Ectodermal cell (in vitro differentiated cells): Measurements from ENCODE around the gene OR2Y1. TPM values are rescaled to one million over a fixed set of nuclear protein-coding genes. Genes with fewer than 3 reads are reported as not detected.
A peak's percentile ranks its signal among the peaks of the same experiment; 100 is the strongest.
"Not testable (repeated sequence)": the region's sequence is repeated elsewhere in the genome, so short reads cannot be mapped to it uniquely, and the experiment has no call there.

ENCODE experiments used
- H3K27ac ChIP-seq: 2 replicates; pipeline ENCODE4 v1.7.0; 2013; ENCODE audit warnings: mild to moderate bottlenecking, low read depth, low read length; ENCODE audit not compliant: insufficient read depth, poor library complexity, severe bottlenecking
- H3K27me3 ChIP-seq: 2 replicates; pipeline ENCODE4 v1.7.0; 2013; ENCODE audit warnings: mild to moderate bottlenecking, low read length; ENCODE audit not compliant: insufficient read depth, control insufficient read depth, poor library complexity, severe bottlenecking
- H3K36me3 ChIP-seq: one replicate; pipeline ENCODE4 v1.7.0; 2013; ENCODE audit warnings: low read length; ENCODE audit not compliant: control insufficient read depth, insufficient read depth
- H3K4me1 ChIP-seq: one replicate; pipeline ENCODE4 v1.7.0; 2013; ENCODE audit warnings: low read length; ENCODE audit not compliant: control insufficient read depth, insufficient read depth
- H3K4me3 ChIP-seq: 2 replicates; pipeline ENCODE4 v1.7.0; 2013; ENCODE audit warnings: low read depth, low read length, control low read depth; ENCODE audit not compliant: insufficient read depth
- H3K9me3 ChIP-seq: 2 replicates; pipeline ENCODE4 v1.7.0; 2013; ENCODE audit warnings: mild to moderate bottlenecking, low read length, moderate library complexity; ENCODE audit not compliant: control insufficient read depth
- WGBS, 2 experiments: methylation state at CpG; one replicate each; pipeline ENCODE4 v1.1.7; 2013; ENCODE audit warnings: missing lambda C conversion rate in 2 of 2; 5-methylcytosine and 5-hydroxymethylcytosine counted together
- polyA plus RNA-seq, 4 experiments: library from polyadenylated mRNA; stranded (reverse); fragments of 50-300 nt; gene quantifications; one replicate each; pipeline ENCODE4 v1.2.3, GENCODE V29; 2013

OR2Y1 gene, protein sequence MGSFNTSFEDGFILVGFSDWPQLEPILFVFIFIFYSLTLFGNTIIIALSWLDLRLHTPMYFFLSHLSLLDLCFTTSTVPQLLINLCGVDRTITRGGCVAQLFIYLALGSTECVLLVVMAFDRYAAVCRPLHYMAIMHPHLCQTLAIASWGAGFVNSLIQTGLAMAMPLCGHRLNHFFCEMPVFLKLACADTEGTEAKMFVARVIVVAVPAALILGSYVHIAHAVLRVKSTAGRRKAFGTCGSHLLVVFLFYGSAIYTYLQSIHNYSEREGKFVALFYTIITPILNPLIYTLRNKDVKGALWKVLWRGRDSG
- polyA plus RNA-seq (2013, experiment 1 of 4) = not detected
- not detected for polyA plus RNA-seq (2013, experiment 2 of 4)
- polyA plus RNA-seq (2013, experiment 3 of 4) = not detected
- polyA plus RNA-seq (2013, experiment 4 of 4) = not detected

- no peak within 1 kb of the TSS for H3K27ac ChIP-seq
- H3K36me3 ChIP-seq = no peaks in the 10 kb centered on the region
- H3K4me1 ChIP-seq = no peaks in the 10 kb centered on the region
- 88 to 95% methylated on average over 2 of the region's 2 CpGs for WGBS, 2 experiments
- H3K27me3 ChIP-seq = no peaks in the 10 kb centered on the region
- H3K4me3 ChIP-seq = no peak within 1 kb of the TSS
- no peaks in the 10 kb centered on the region for H3K9me3 ChIP-seq
Measured at GRCh38 chr5:180739958-180740357, at the start of gene OR2Y1. Gene OR2Y1, minus strand, starts transcription at chr5:180740058. Its CDS starts 0 bp downstream, at chr5:180740058.

DNA sequence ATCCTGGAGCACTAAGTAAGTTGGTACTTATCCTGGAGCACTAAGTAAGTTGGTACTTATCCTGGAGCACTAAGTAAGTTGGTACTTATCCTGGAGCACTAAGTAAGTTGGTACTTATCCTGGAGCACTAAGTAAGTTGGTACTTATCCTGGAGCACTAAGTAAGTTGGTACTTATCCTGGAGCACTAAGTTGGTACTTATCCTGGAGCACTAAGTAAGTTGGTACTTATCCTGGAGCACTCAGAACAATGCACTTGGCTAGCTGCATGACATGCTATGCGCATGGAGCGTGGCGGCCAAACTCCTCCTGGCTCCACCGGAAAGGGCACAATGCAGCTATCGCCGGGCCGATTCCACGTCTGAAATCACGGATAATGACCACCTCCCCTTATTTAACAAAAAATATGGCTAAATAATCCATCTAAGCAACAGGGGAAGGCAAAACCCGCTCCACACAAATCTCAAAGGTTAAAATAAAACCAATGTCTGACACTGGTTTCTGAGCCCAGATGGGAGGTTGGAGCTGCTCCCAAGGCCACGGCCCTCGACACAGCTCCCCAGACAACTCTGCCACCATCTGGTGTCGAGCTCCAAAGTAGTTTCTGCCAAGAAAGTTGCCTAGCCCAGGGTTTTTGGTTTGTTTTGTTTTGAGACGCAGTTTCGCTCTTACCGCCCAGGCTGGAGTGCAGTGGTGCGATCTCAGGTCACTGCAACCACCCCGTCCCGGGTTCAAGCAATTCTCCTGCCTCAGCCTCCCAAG is 49.0 kb upstream of the OR2Y1 start:
- H3K4me3 ChIP-seq, H3K36me3 ChIP-seq, H3K9me3 ChIP-seq, H3K27me3 ChIP-seq, H3K27ac ChIP-seq: not testable (repeated sequence)
- WGBS, 2 experiments = 95 to 96% methylated on average over 19 of the region's 19 CpGs
- H3K4me1 ChIP-seq = peaks cover 32% of the 10 kb centered on the region

GRCh38 chr5:180787711-180788431 is 48.0 kb upstream of the OR2Y1 start:
- Histone ChIP-seq H3K27me3 (no peaks in the 10 kb centered on the region), H3K9me3 (no peaks in the 10 kb centered on the region), H3K4me1 (peaks cover 32% of the 10 kb centered on the region), H3K4me3 (no peak overlapping the region), H3K36me3 (peaks cover 7% of the 10 kb centered on the region), H3K27ac (no peak overlapping the region)
- WGBS, 2 experiments = 77 to 78% methylated on average over 20 of the region's 20 CpGs

- Histone ChIP-seq H3K9me3 (no peaks in the 10 kb centered on the region), H3K4me1 (peaks cover 32% of the 10 kb centered on the region), H3K36me3 (peaks cover 4% of the 10 kb centered on the region), H3K27me3 (no peaks in the 10 kb centered on the region), H3K4me3 (no peak overlapping the region), H3K27ac (no peak overlapping the region)
- 71 to 75% methylated on average over 21 of the region's 21 CpGs for WGBS, 2 experiments
Measured at GRCh38 chr5:180786531-180787398, 46.9 kb upstream of the OR2Y1 start.

DNA sequence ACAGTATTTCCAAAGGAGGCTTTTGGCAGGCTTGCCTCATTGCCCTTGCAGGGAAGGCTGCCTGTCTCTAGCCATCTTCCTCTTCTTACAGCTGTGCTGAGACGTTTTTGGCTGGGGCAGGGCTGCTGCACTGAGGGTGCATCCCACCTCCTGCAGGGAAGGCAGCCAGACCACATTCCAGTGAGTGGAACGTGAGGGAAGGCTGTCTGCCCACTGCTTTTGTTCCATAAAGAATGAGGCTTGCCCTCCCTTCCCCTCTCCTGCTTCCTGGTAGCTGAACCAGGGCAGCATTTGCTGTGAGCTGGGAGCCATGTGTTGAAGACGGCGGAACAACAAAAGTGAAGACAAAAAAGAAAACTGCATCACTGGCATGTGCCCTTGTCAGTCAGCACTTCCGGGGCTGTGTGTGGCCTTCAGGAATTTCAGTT is 46.0 kb upstream of the OR2Y1 start:
- WGBS, 2 experiments = 9 to 14% methylated on average over 5 of the region's 5 CpGs
- H3K27ac ChIP-seq = peak overlapping the region; percentile 72
- H3K4me3 ChIP-seq = no peak overlapping the region
- H3K36me3 ChIP-seq = no peaks in the 10 kb centered on the region
- H3K4me1 ChIP-seq = peaks cover 32% of the 10 kb centered on the region
- H3K9me3 ChIP-seq = no peaks in the 10 kb centered on the region
- H3K27me3 ChIP-seq = no peaks in the 10 kb centered on the region

GRCh38 chr5:180785121-180785781 is 45.4 kb upstream of the OR2Y1 start:
- peak overlapping the region; percentile 72 for H3K27ac ChIP-seq
- peaks cover 32% of the 10 kb centered on the region for H3K4me1 ChIP-seq
- no peak overlapping the region for H3K4me3 ChIP-seq
- WGBS, 2 experiments = 61 to 67% methylated on average over 14 to 15 of the region's 15 CpGs
- no peaks in the 10 kb centered on the region for H3K36me3 ChIP-seq
- H3K27me3 ChIP-seq = no peaks in the 10 kb centered on the region
- no peaks in the 10 kb centered on the region for H3K9me3 ChIP-seq

DNA sequence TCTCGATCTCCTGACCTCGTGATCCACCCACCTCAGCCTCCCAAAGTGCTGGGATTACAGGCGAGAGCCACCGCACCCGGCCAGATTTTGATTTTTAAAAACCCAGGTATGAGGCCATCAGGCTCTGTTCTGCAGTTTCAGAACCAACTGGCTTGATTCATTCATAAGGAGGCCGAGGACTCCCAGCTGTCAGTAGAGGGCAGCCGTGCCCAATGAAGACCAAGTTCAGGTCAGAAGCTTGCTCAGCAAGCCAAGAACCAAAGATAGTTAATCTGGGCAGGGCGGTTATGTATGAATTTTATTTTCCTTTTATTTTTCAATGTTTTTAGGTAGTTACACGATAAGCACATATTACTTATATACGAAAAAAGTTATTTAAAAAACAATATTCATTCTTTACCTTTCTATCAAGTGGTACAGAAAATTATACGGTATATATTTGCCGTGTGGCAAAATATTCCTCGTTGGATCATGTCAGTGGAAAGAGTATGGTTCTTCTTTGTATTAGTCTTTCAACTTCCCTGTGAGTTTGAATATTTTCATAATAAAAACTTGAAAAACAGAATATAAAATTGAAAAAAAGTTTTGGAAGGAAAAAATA is 44.7 kb upstream of the OR2Y1 start:
- Histone ChIP-seq H3K27me3 (no peaks in the 10 kb centered on the region), H3K4me3 (no peak overlapping the region), H3K27ac (no peak overlapping the region), H3K4me1 (peaks cover 32% of the 10 kb centered on the region), H3K9me3 (no peaks in the 10 kb centered on the region), H3K36me3 (no peaks in the 10 kb centered on the region)
- WGBS, 2 experiments = 68 to 69% methylated on average over 10 to 11 of the region's 13 CpGs

DNA sequence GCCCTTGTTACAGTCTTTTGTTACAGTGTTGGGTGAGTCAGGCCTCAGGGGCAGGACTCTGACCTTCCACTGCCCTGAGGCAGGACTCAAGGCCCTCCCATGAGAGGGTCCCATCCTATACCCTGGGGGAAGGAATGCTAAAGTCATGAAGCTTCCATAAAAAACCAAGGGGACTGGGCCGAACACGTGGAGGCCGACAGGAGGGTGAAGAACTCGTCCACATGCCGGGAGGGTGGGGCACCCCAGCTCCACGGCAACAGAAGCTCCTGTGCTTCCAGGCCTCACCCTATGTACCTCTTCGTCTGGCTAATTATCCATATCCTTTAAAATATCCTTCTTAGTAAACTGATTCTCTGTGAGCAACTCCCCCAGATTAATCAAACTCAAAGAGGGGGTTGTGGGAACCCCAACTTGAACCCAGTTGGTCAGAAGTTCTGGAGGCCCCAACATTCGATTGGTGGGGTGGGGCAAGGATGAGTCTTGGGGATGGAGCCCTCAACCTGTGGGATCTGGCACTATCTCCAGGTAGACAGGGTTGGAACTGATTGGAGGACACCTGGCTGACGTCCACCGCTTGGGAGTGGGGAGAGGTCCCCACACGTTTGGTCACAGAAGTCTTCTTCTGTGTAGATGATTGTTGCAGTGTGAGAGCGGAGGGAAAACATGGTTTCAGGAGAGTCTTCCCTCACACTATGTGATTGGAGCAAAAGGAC is 43.6 kb upstream of the OR2Y1 start:
- Histone ChIP-seq H3K27me3 (no peaks in the 10 kb centered on the region), H3K36me3 (no peaks in the 10 kb centered on the region), H3K4me1 (peaks cover 32% of the 10 kb centered on the region), H3K9me3 (no peaks in the 10 kb centered on the region), H3K27ac (no peak overlapping the region), H3K4me3 (no peak overlapping the region)
- WGBS, 2 experiments = 88 to 90% methylated on average over 12 of the region's 12 CpGs
